Transverse colon (tissue), 4 donors: ENCODE results near the gene FRAS1. TPM values are rescaled to one million over a fixed set of nuclear protein-coding genes. Genes with fewer than 3 reads are reported as not detected.

ENCODE experiments used
- DNase-seq: peaks from one replicate; pipeline ENCODE4 v3.0.0-alpha.2; 2019
- H3K27ac ChIP-seq, 4 donors: fragments of 200-600 bp; sonication (generic); 2 replicates each; pipeline ENCODE4 v1.5.1; 2016 to 2018; ENCODE audit warnings: inconsistent platforms in 4 of 4
- H3K27me3 ChIP-seq: fragments of 200-600 bp; sonication (generic); 2 replicates; pipeline ENCODE4 v1.5.1; 2017; ENCODE audit warnings: inconsistent platforms
- H3K36me3 ChIP-seq, 4 donors: fragments of 200-600 bp; sonication (generic); 2 replicates each; pipeline ENCODE4 v1.5.1; 2017 to 2019; ENCODE audit warnings: inconsistent platforms in 4 of 4
- H3K4me1 ChIP-seq, 4 donors: fragments of 200-600 bp; sonication (generic); 2 replicates each; pipeline ENCODE4 v1.5.1; 2017 to 2020; ENCODE audit warnings: inconsistent platforms in 4 of 4
- H3K4me3 ChIP-seq, 4 donors: fragments of 200-600 bp; sonication (generic); 1 replicate in 1 of 4; 2 replicates in 3 of 4; pipeline versions ENCODE4 v1.5.1 to v1.6.1; 2017 to 2019; ENCODE audit warnings: inconsistent platforms in 4 of 4
- H3K9me3 ChIP-seq, 2 donors: fragments of 200-600 bp; sonication (generic); 2 replicates each; pipeline ENCODE4 v1.5.1; 2017 to 2019; ENCODE audit warnings: inconsistent platforms in 2 of 2
- EP300 ChIP-seq: sonication (generic); formaldehyde crosslinking; IDR thresholded peaks from one replicate; pipeline ENCODE4 v1.6.1; 2017; ENCODE audit warnings: antibody characterized with exemption, low read depth
- POLR2A ChIP-seq: fragments of 450-650 bp; IDR thresholded peaks from one replicate; pipeline ENCODE4 v1.6.1; 2016; ENCODE audit warnings: antibody characterized with exemption, mild to moderate bottlenecking, moderate library complexity
- POLR2AphosphoS5 ChIP-seq, 3 donors: sonication (generic); formaldehyde crosslinking; IDR thresholded peaks; one replicate each; pipeline ENCODE4 v1.6.1; 2016; ENCODE audit warnings: antibody characterized with exemption in 3 of 3
- WGBS, 2 donors: methylation state at CpG; one replicate each; pipeline ENCODE4 v1.1.5; 2018; ENCODE audit warnings: low coverage in 1 of 2; 5-methylcytosine and 5-hydroxymethylcytosine counted together
- in situ Hi-C, 4 donors: fragments of 200-750 bp; cut with MboI; loops; one replicate each; pipeline versions ENCODE4 v1.15.0 to v1.15.1; 2017; ENCODE audit warnings: low sequenced_read_pairs in 3 of 4, low pct_ligation_motif_present in 1 of 4, low pct_unique_long_range_greater_than_20kb in 1 of 4
- intact Hi-C: fragments of 100-400 bp; cut with DNase I; formaldehyde crosslinking; loops from one replicate; pipeline ENCODE4 v1.15.1; 2023; ENCODE audit warnings: low total_unique reads
- total RNA-seq, 4 donors: library from RNA; depleted of rRNA; stranded (reverse); fragments of >200 nt; gene quantifications; one replicate each; pipeline ENCODE4 v1.1.0, GENCODE V29; 2016
- TF ChIP-seq, protein P1 (sequence below), 5 experiments: fragments of 200-600 bp in 3 of 5; fragments of 450-650 bp in 2 of 5; sonication (generic) in 3 of 5; IDR thresholded peaks; 1 replicate in 2 of 5; 2 replicates in 3 of 5; pipeline ENCODE4 v1.5.1; 2016 to 2017; ENCODE audit warnings: antibody characterized with exemption in 5 of 5, inconsistent platforms in 3 of 5, mild to moderate bottlenecking in 2 of 5, moderate library complexity in 1 of 5

The FRAS1 gene
- total RNA-seq, 4 donors from 2014 or later: 1.8 to 9.7 (median 3.1) TPM

DNA sequence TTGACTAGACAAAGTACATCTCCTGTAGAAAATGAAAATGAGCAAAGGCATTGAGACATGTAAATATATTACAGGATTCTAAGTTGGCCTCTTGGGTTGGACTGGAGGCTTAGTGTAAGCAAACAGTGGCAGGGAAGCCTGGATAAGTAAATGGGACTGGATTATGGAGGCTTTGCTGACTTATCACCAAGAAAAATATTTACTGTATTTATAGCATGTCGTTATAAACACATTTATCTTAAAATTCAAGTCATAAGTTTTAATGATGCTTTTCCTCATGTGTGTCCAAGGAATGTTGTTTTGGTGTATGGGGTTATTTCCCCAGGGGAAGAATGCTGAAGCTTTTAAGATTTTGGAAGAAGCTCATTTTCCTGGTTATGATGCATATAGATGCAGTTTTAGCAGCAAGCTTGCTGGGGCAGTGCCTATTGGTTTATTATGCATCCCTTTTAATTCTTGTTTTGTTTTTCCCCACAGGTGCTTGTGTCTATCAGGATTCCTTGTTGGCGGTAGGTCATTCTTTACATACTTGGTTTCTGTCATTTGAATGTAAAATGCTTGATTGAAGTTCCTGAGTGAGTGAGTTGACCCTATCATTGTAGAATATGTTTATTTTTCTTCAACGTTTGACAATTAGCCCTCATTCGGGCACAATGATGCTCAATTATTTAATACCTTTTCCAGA lies 8.5 kb downstream of the FRAS1 start:
- intact Hi-C loops (loop anchor here (2.0 kb wide), 1 partner anchor 29 kb away; no protein-coding TSS in a partner anchor), in situ Hi-C loops (loop anchor here in 2 of 4 donors (10.0 to 25.0 kb wide), 2 partner anchors 449 to 797 kb away; no protein-coding TSS in a partner anchor)
- TF ChIP-seq, protein P1, sequence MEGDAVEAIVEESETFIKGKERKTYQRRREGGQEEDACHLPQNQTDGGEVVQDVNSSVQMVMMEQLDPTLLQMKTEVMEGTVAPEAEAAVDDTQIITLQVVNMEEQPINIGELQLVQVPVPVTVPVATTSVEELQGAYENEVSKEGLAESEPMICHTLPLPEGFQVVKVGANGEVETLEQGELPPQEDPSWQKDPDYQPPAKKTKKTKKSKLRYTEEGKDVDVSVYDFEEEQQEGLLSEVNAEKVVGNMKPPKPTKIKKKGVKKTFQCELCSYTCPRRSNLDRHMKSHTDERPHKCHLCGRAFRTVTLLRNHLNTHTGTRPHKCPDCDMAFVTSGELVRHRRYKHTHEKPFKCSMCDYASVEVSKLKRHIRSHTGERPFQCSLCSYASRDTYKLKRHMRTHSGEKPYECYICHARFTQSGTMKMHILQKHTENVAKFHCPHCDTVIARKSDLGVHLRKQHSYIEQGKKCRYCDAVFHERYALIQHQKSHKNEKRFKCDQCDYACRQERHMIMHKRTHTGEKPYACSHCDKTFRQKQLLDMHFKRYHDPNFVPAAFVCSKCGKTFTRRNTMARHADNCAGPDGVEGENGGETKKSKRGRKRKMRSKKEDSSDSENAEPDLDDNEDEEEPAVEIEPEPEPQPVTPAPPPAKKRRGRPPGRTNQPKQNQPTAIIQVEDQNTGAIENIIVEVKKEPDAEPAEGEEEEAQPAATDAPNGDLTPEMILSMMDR (IDR thresholded peaks at IDR 0.05): no peak
- TF ChIP-seq POLR2A: no peak
- TF ChIP-seq EP300: no peak
- TF ChIP-seq POLR2AphosphoS5 (IDR thresholded peaks at IDR 0.05): no peak
- no peaks in the 10 kb centered on the region for H3K27me3 ChIP-seq
- H3K27ac ChIP-seq: no peak overlapping the region
- H3K4me1 ChIP-seq: peaks cover 0 to 3% (median 0%) of the 10 kb centered on the region in 4 donors
- WGBS, 2 donors: 40 to 44% methylated on average over 3 to 4 of the region's 4 CpGs
- H3K36me3 ChIP-seq: no peaks in the 10 kb centered on the region
- no peaks in the 10 kb centered on the region for H3K9me3 ChIP-seq
- no peak for DNase-seq
- H3K4me3 ChIP-seq: no peak overlapping the region

DNA sequence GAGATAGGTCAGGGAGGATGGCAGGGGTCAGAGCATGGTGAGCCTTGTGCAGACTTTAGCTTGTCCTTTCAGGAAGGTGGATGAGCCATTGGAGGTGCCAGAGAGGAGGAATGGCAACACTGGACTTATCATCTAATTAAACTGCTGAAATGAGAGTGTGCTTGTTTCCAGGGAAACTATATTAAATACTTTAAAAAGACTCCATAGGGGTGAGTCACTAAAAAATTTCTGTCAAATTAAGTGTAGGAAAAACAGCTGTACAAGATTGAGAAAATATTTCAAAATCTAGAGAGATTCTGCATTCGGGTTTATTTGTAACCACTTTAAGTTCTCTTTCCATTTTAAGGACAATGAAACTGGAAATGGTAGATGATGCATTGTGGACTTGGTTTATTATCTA lies 11.4 kb downstream of the FRAS1 start:
- Histone ChIP-seq H3K27ac (no peak overlapping the region), H3K27me3 (no peaks in the 10 kb centered on the region), H3K4me3 (no peak overlapping the region), H3K36me3 (no peaks in the 10 kb centered on the region), H3K9me3 (no peaks in the 10 kb centered on the region), H3K4me1 (peaks cover 0 to 3% (median 0%) of the 10 kb centered on the region in 4 donors)
- 19 to 67% methylated on average over 1 of the region's 1 CpG for WGBS, 2 donors
- TF ChIP-seq POLR2A (no peak), EP300 (no peak), POLR2AphosphoS5 (IDR thresholded peaks at IDR 0.05) (no peak)
- TF ChIP-seq, protein P1 (IDR thresholded peaks at IDR 0.05): no peak
- DNase-seq: no peak
- intact Hi-C loops: no loop called here
- in situ Hi-C loops: loop anchor here in 2 of 4 donors (10.0 to 25.0 kb wide), 2 partner anchors 446 to 794 kb away; no protein-coding TSS in a partner anchor

DNA sequence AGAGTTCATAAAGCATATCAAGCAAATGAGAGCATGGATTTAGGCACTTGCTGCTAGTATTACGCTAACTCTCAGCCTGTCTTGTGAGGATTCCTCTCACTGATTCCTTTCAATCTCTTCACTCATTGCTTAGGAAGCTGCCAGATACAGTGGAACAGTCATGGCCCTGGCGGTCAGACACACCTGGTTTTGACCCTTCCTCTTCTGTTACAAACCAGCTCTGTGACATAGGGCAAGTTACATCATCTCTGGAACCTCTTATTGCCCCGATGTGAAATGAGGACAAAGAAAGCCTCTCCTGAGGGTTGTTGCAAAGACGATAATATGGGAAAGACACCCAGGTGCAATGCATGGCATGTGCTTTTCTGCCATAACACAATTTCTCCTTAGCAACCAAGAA lies 12.2 kb downstream of the FRAS1 start:
- no peaks in the 10 kb centered on the region for H3K27me3 ChIP-seq
- no peaks in the 10 kb centered on the region for H3K9me3 ChIP-seq
- in situ Hi-C loops (loop anchor here in 2 of 4 donors (10.0 to 25.0 kb wide), 2 partner anchors 445 to 793 kb away; no protein-coding TSS in a partner anchor), intact Hi-C loops (no loop called here)
- peaks cover 0 to 3% (median 0%) of the 10 kb centered on the region in 4 donors for H3K4me1 ChIP-seq
- no peak overlapping the region for H3K27ac ChIP-seq
- no peak for DNase-seq
- no peak overlapping the region for H3K4me3 ChIP-seq
- TF ChIP-seq, protein P1 (IDR thresholded peaks at IDR 0.05): no peak
- TF ChIP-seq EP300 (no peak), POLR2A (no peak), POLR2AphosphoS5 (IDR thresholded peaks at IDR 0.05) (no peak)
- 68 to 80% methylated on average over 2 to 4 of the region's 4 CpGs for WGBS, 2 donors
- no peaks in the 10 kb centered on the region for H3K36me3 ChIP-seq

DNA sequence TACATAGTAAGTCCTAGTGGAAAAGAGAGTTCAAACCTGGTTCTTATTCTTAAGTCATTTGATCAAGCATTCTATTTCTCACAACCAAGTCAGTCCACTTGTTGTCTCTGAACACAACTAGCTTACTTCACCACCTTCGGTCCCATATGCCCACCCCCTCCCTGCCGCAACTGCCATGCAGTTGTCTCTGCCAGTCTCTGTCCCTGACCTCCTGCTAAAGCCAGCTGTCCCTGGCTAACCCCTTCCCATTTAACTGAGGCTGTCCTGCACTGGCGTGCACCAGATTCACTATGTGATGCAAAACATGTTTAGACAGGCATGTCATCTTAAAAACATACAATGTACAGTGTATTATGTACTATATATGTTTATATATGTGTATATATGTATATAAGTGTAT lies 12.7 kb downstream of the FRAS1 start:
- H3K36me3 ChIP-seq: no peaks in the 10 kb centered on the region
- 49 to 96% methylated on average over 3 of the region's 3 CpGs for WGBS, 2 donors
- H3K27me3 ChIP-seq: no peaks in the 10 kb centered on the region
- no peak for DNase-seq
- in situ Hi-C loops: loop anchor here in 2 of 4 donors (10.0 to 25.0 kb wide), 2 partner anchors 445 to 792 kb away; no protein-coding TSS in a partner anchor
- TF ChIP-seq POLR2AphosphoS5 (IDR thresholded peaks at IDR 0.05) (no peak), POLR2A (no peak), EP300 (no peak)
- TF ChIP-seq, protein P1 (IDR thresholded peaks at IDR 0.05): no peak
- intact Hi-C loops: loop anchor here (5.0 kb wide), 1 partner anchor 877 kb away; no protein-coding TSS in a partner anchor
- H3K4me1 ChIP-seq: peaks cover 0 to 3% (median 0%) of the 10 kb centered on the region in 4 donors
- H3K9me3 ChIP-seq: no peaks in the 10 kb centered on the region
- H3K4me3 ChIP-seq: no peak overlapping the region
- H3K27ac ChIP-seq: no peak overlapping the region
